CD8-positive, alpha-beta memory T cell (primary cell): ENCODE results near the gene PRORP. TPM values are rescaled to one million over a fixed set of nuclear protein-coding genes. Genes with fewer than 3 reads are reported as not detected.
"Not testable (repeated sequence)": the region's sequence is repeated elsewhere in the genome, so short reads cannot be mapped to it uniquely, and the experiment has no call there.

Source experiments
- CTCF ChIA-PET: fragments of 350-600 bp; sonication (Branson Sonifier 250); formaldehyde crosslinking; loops from one replicate; lab custom pipeline; 2021; ENCODE audit warnings: antibody characterized with exemption; lab: Charles Lee
- POLR2A ChIA-PET: fragments of 350-600 bp; sonication (Branson Sonifier 250); formaldehyde crosslinking; loops from one replicate; lab custom pipeline; 2021; ENCODE audit warnings: antibody characterized with exemption; lab: Charles Lee
- DNase-seq, 5 donors: peaks; one replicate each; pipeline versions ENCODE4 v3.0.0 to v3.0.0-alpha.2; 2020 to 2022; ENCODE audit warnings: mixed read lengths in 1 of 5
- H3K27ac ChIP-seq: one replicate; pipeline ENCODE4 v1.7.0; 2013; ENCODE audit warnings: low read depth, mild to moderate bottlenecking, low read length, moderate library complexity
- H3K27me3 ChIP-seq: 2 replicates; pipeline ENCODE4 v1.7.0; 2013; ENCODE audit warnings: low read length, mild to moderate bottlenecking; ENCODE audit not compliant: insufficient read depth, poor library complexity, severe bottlenecking
- H3K36me3 ChIP-seq: 2 replicates; pipeline ENCODE4 v1.7.0; 2013; ENCODE audit warnings: mild to moderate bottlenecking, low read length, moderate library complexity; ENCODE audit not compliant: insufficient read depth
- H3K4me1 ChIP-seq: 2 replicates; pipeline ENCODE4 v1.7.0; 2013; ENCODE audit warnings: mild to moderate bottlenecking, low read length, moderate library complexity; ENCODE audit not compliant: insufficient read depth
- H3K4me3 ChIP-seq: 2 replicates; pipeline ENCODE4 v1.7.0; 2013; ENCODE audit warnings: mild to moderate bottlenecking, low read length
- H3K9me3 ChIP-seq: 2 replicates; pipeline ENCODE4 v1.7.0; 2013; ENCODE audit warnings: mild to moderate bottlenecking, low read length
- H3K27ac Mint-ChIP-seq, 8 donors: one replicate each; pipeline ENCODE4 v1.8.0; 2020 to 2021; ENCODE audit warnings: mixed read lengths in 8 of 8, mild to moderate bottlenecking in 6 of 8, inconsistent platforms in 3 of 8, moderate library complexity in 3 of 8
- H3K27me3 Mint-ChIP-seq, 2 donors: one replicate each; pipeline ENCODE4 v1.8.0; 2020 to 2021; ENCODE audit warnings: mixed read lengths in 2 of 2, mild to moderate bottlenecking in 1 of 2, moderate library complexity in 1 of 2
- H3K36me3 Mint-ChIP-seq, 3 donors: one replicate each; pipeline ENCODE4 v1.8.0; 2020 to 2021; ENCODE audit warnings: mixed read lengths in 3 of 3, inconsistent platforms in 1 of 3, mild to moderate bottlenecking in 1 of 3
- H3K4me1 Mint-ChIP-seq, 3 donors: one replicate each; pipeline ENCODE4 v1.8.0; 2020 to 2021; ENCODE audit warnings: mixed read lengths in 3 of 3, inconsistent platforms in 1 of 3, mild to moderate bottlenecking in 1 of 3
- H3K4me3 Mint-ChIP-seq, 7 donors: one replicate each; pipeline ENCODE4 v1.8.0; 2020 to 2021; ENCODE audit warnings: mixed read lengths in 7 of 7, mild to moderate bottlenecking in 6 of 7, moderate library complexity in 4 of 7, inconsistent platforms in 2 of 7
- H3K9me3 Mint-ChIP-seq, 5 donors: one replicate each; pipeline ENCODE4 v1.8.0; 2020 to 2022; ENCODE audit warnings: mixed read lengths in 5 of 5, mild to moderate bottlenecking in 3 of 5, moderate library complexity in 2 of 5, inconsistent platforms in 1 of 5
- polyA plus RNA-seq: library from polyadenylated mRNA; unstranded; fragments of 300-500 nt; fragmentation: Illumina TruSeq; gene quantifications from one replicate; pipeline ENCODE4 v1.2.3, GENCODE V29; 2021
- total RNA-seq, 2 experiments: library from RNA; stranded (reverse); gene quantifications; one replicate each; pipeline ENCODE4 v1.2.3, GENCODE V29; 2021

PRORP gene
- total and polyA plus RNA-seq, 3 experiments from 2014 or later: 36.2 to 59.2 (median 39.9) TPM

- DNase-seq, H3K27me3 Mint-ChIP-seq, H3K36me3 ChIP-seq, H3K9me3 Mint-ChIP-seq, CTCF ChIA-PET, H3K4me3 Mint-ChIP-seq, H3K27ac Mint-ChIP-seq, H3K4me3 ChIP-seq, POLR2A ChIA-PET, H3K27ac ChIP-seq, H3K9me3 ChIP-seq, H3K27me3 ChIP-seq: not testable (repeated sequence)
- Mint-ChIP-seq H3K4me1 (peaks cover 26 to 54% (median 47%) of the 10 kb centered on the region in 3 donors), H3K36me3 (peaks cover 3 to 32% (median 7%) of the 10 kb centered on the region in 3 donors)
- peaks cover 15% of the 10 kb centered on the region for H3K4me1 ChIP-seq
Measured at GRCh38 chr14:35152531-35152930, 30.2 kb downstream of the PRORP start.

- H3K4me3 Mint-ChIP-seq: no peak overlapping the region
- Histone ChIP-seq H3K36me3 (peaks cover 6% of the 10 kb centered on the region), H3K4me1 (peaks cover 15% of the 10 kb centered on the region), H3K27ac (no peak overlapping the region), H3K4me3 (no peak overlapping the region), H3K9me3 (no peaks in the 10 kb centered on the region), H3K27me3 (no peaks in the 10 kb centered on the region)
- no peaks in the 10 kb centered on the region for H3K27me3 Mint-ChIP-seq
- ChIA-PET POLR2A (no interaction called here), CTCF (interaction anchor here (0.9 to 1.6 kb wide), 2 partner anchors 12 to 260 kb away, joined by 3 to 8 read pairs; no protein-coding TSS in a partner anchor)
- peaks cover 0 to 31% (median 10%) of the 10 kb centered on the region in 3 donors for H3K36me3 Mint-ChIP-seq
- H3K9me3 Mint-ChIP-seq: no peaks in the 10 kb centered on the region
- DNase-seq: no peak
- H3K27ac Mint-ChIP-seq: peak overlapping the region in 6 of 8 donors; percentile 12 to 89 (median 74)
- H3K4me1 Mint-ChIP-seq: peaks cover 29 to 53% (median 47%) of the 10 kb centered on the region in 3 donors
Measured at GRCh38 chr14:35154016-35154415, 31.7 kb downstream of the PRORP start.

DNA sequence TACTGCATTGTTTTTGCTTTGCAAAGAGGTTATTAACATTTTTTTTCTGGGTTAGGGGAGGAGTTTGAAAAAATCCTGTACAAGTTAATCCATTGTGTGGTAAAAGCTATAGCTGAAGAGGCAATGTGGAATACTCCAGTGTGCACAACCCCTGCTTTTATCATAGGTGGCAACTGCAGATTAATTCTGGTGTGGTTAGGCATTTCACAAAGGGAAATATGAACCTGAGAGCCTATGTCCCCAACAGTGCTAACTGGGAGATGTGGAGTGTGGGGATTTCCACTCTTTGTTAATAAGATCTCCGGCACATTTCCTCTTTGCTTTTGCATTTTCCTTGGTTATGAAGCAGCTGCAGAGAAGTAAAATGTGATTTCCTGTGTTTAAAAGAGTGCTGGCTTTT is 33.6 kb downstream of the PRORP start:
- ChIA-PET POLR2A (no interaction called here), CTCF (interaction anchor here (1.0 to 1.4 kb wide), 3 partner anchors 248 to 266 kb away, joined by 3 to 4 read pairs (median 3); no protein-coding TSS in a partner anchor)

DNA sequence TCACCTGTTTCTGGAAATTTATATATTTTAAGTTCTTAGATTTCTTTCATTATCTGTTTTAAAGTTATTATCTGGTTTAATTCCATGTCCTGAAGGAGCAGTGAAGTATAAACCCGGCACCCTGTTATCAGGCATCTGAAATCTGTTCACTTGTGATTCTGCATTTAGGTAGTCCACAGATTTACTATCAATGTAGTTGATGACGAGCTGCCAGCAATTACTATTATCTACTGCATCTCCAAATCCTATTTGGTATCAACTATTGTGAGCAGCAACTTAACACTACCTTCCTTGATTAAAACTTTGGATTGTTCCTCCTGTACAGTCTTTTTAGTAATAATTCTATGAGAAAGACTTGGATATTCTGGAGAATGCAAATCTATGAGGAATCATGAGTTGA is 36.1 kb downstream of the PRORP start:
- ChIA-PET POLR2A (no interaction called here), CTCF (no interaction called here)
- H3K4me1 ChIP-seq: peaks cover 35% of the 10 kb centered on the region
- DNase-seq: no peak
- Mint-ChIP-seq H3K36me3 (peaks cover 0 to 26% (median 15%) of the 10 kb centered on the region in 3 donors), H3K4me1 (peaks cover 54 to 77% (median 77%) of the 10 kb centered on the region in 3 donors), H3K27me3 (no peaks in the 10 kb centered on the region), H3K4me3 (no peak overlapping the region), H3K9me3 (no peaks in the 10 kb centered on the region), H3K27ac (peak overlapping the region in 3 of 8 donors; percentile 2 to 48 (median 17))
- H3K27me3 ChIP-seq: no peaks in the 10 kb centered on the region
- H3K36me3 ChIP-seq: peaks cover 13% of the 10 kb centered on the region
- H3K9me3 ChIP-seq: no peaks in the 10 kb centered on the region
- no peak overlapping the region for H3K4me3 ChIP-seq
- H3K27ac ChIP-seq: no peak overlapping the region

More for the DNA sequence above, 33.6 kb downstream of the PRORP start:
- Mint-ChIP-seq H3K27ac (peak overlapping the region; percentile 35 to 91 (median 84)), H3K4me3 (peak overlapping the region in 6 of 7 donors; percentile 19 to 49 (median 34)), H3K27me3 (no peaks in the 10 kb centered on the region), H3K36me3 (peaks cover 0 to 32% (median 15%) of the 10 kb centered on the region in 3 donors), H3K9me3 (no peaks in the 10 kb centered on the region), H3K4me1 (peaks cover 41 to 66% (median 61%) of the 10 kb centered on the region in 3 donors)
- peaks cover 25% of the 10 kb centered on the region for H3K4me1 ChIP-seq
- no peak overlapping the region for H3K27ac ChIP-seq
- no peaks in the 10 kb centered on the region for H3K27me3 ChIP-seq
- DNase-seq: no peak
- H3K36me3 ChIP-seq: peaks cover 13% of the 10 kb centered on the region
- H3K9me3 ChIP-seq: no peaks in the 10 kb centered on the region
- no peak overlapping the region for H3K4me3 ChIP-seq

- Histone ChIP-seq H3K9me3 (no peaks in the 10 kb centered on the region), H3K27ac (no peak overlapping the region), H3K27me3 (no peaks in the 10 kb centered on the region), H3K36me3 (peaks cover 13% of the 10 kb centered on the region), H3K4me3 (no peak overlapping the region), H3K4me1 (peaks cover 35% of the 10 kb centered on the region)
- Mint-ChIP-seq H3K27ac (peak overlapping the region in 6 of 8 donors; percentile 30 to 75 (median 44)), H3K27me3 (no peaks in the 10 kb centered on the region), H3K4me3 (no peak overlapping the region), H3K36me3 (peaks cover 0 to 28% (median 15%) of the 10 kb centered on the region in 3 donors), H3K9me3 (no peaks in the 10 kb centered on the region), H3K4me1 (peaks cover 51 to 78% (median 73%) of the 10 kb centered on the region in 3 donors)
- ChIA-PET POLR2A (no interaction called here), CTCF (no interaction called here)
- DNase-seq: no peak
Measured at GRCh38 chr14:35158951-35159653, 36.8 kb downstream of the PRORP start.

- Mint-ChIP-seq H3K27me3 (no peaks in the 10 kb centered on the region), H3K36me3 (peaks cover 0 to 32% (median 17%) of the 10 kb centered on the region in 3 donors), H3K9me3 (no peaks in the 10 kb centered on the region), H3K27ac (peak overlapping the region; percentile 9 to 93 (median 68)), H3K4me3 (peak overlapping the region in 3 of 7 donors; percentile 23 to 31 (median 30)), H3K4me1 (peaks cover 47 to 70% (median 68%) of the 10 kb centered on the region in 3 donors)
- Histone ChIP-seq H3K4me3 (no peak overlapping the region), H3K36me3 (peaks cover 13% of the 10 kb centered on the region), H3K9me3 (no peaks in the 10 kb centered on the region), H3K27ac (no peak overlapping the region), H3K27me3 (no peaks in the 10 kb centered on the region), H3K4me1 (peaks cover 29% of the 10 kb centered on the region)
- ChIA-PET CTCF (no interaction called here), POLR2A (no interaction called here)
- DNase-seq: no peak
Measured at GRCh38 chr14:35159742-35160409, 37.5 kb downstream of the PRORP start.

DNA sequence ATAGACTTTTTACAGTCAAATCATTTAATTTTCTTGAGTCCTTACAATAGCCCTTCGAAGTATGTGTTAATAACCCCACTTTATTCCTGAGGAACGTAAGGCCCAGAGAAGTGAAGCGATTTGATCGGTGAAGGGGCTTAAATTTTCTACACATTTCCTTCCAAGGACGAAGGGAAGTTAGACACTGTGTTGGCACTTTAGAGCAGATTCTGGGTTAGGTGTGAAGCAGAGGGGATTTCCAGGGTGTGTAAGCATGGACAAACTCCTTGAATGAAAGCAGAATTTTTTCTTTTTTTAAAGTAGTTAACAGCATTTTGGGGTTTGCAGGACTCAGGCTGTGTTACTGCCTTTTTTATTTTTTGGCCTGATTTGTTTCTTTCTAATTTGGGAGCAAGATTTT is 38.9 kb downstream of the PRORP start:
- CTCF ChIA-PET: interaction anchor here (1.0 kb wide), 1 partner anchor 244 kb away, joined by 3 read pairs; no protein-coding TSS in a partner anchor
- peak overlapping the region in 5 of 7 donors; percentile 22 to 57 (median 56) for H3K4me3 Mint-ChIP-seq
- peaks cover 43 to 63% (median 58%) of the 10 kb centered on the region in 3 donors for H3K4me1 Mint-ChIP-seq
- peak overlapping the region; percentile 34 to 88 (median 66) for H3K27ac Mint-ChIP-seq
- H3K27me3 Mint-ChIP-seq: no peaks in the 10 kb centered on the region
- Histone ChIP-seq H3K4me3 (no peak overlapping the region), H3K4me1 (peaks cover 23% of the 10 kb centered on the region), H3K36me3 (peaks cover 13% of the 10 kb centered on the region), H3K27me3 (no peaks in the 10 kb centered on the region), H3K9me3 (no peaks in the 10 kb centered on the region), H3K27ac (no peak overlapping the region)
- POLR2A ChIA-PET: no interaction called here
- no peaks in the 10 kb centered on the region for H3K9me3 Mint-ChIP-seq
- peak in 2 of 5 donors; percentile 17 to 35 for DNase-seq
- peaks cover 8 to 40% (median 25%) of the 10 kb centered on the region in 3 donors for H3K36me3 Mint-ChIP-seq

- H3K4me3 ChIP-seq: no peak overlapping the region
- H3K36me3 ChIP-seq: peaks cover 17% of the 10 kb centered on the region
- no peaks in the 10 kb centered on the region for H3K27me3 ChIP-seq
- H3K9me3 ChIP-seq: no peaks in the 10 kb centered on the region
- CTCF ChIA-PET: no interaction called here
- POLR2A ChIA-PET: no interaction called here
- Mint-ChIP-seq H3K36me3 (peaks cover 17 to 43% (median 27%) of the 10 kb centered on the region in 3 donors), H3K4me1 (peaks cover 36 to 53% (median 45%) of the 10 kb centered on the region in 3 donors), H3K27me3 (no peaks in the 10 kb centered on the region), H3K27ac (peak overlapping the region in 2 of 8 donors; percentile 36 to 46), H3K9me3 (no peaks in the 10 kb centered on the region), H3K4me3 (no peak overlapping the region)
- H3K27ac ChIP-seq: no peak overlapping the region
- peaks cover 19% of the 10 kb centered on the region for H3K4me1 ChIP-seq
- DNase-seq: no peak
Measured at GRCh38 chr14:35163384-35163783, 41.0 kb downstream of the PRORP start.
